Neural cell (in vitro differentiated cells): ENCODE data around the gene MRPL32. TPM values are rescaled to one million over a fixed set of nuclear protein-coding genes. Genes with fewer than 3 reads are reported as not detected.
"Not testable (repeated sequence)": the region's sequence is repeated elsewhere in the genome, so short reads cannot be mapped to it uniquely, and the experiment has no call there.

Source experiments
- H2AFZ ChIP-seq: fragments of 200-600, 300-800 bp; sonication (generic), shearing (Covaris generic); 2 replicates; pipeline ENCODE4 v1.6.0; 2014; ENCODE audit warnings: low read depth, mild to moderate bottlenecking, antibody characterized with exemption, low read length, moderate library complexity
- H3F3A ChIP-seq: fragments of 200-600 bp; shearing (Covaris generic); 2 replicates; pipeline ENCODE4 v1.6.1; 2016; ENCODE audit warnings: mild to moderate bottlenecking, moderate library complexity, mixed read lengths, antibody characterized with exemption, low read length; ENCODE audit not compliant: insufficient read depth, poor library complexity, severe bottlenecking
- H3K27ac ChIP-seq: fragments of 200-600, 300-800 bp; sonication (generic), shearing (Covaris generic); 2 replicates; pipeline ENCODE4 v1.5.1; 2014; ENCODE audit warnings: mild to moderate bottlenecking, low read length, moderate library complexity
- H3K27me3 ChIP-seq: fragments of 300-800, 200-600 bp; sonication (generic), shearing (Covaris generic); 2 replicates; pipeline ENCODE4 v1.6.0; 2014; ENCODE audit warnings: mild to moderate bottlenecking, low read depth, low read length, moderate library complexity; ENCODE audit not compliant: insufficient read depth
- H3K36me3 ChIP-seq: fragments of 300-800, 200-600 bp; sonication (generic), shearing (Covaris generic); 2 replicates; pipeline ENCODE4 v1.5.1; 2014; ENCODE audit warnings: mild to moderate bottlenecking, antibody characterized with exemption, low read length, moderate library complexity; ENCODE audit not compliant: insufficient read depth
- H3K4me2 ChIP-seq: fragments of 300-800, 200-600 bp; sonication (generic), shearing (Covaris generic); 2 replicates; pipeline ENCODE4 v1.6.0; 2014; ENCODE audit warnings: mild to moderate bottlenecking, low read length
- H3K4me3 ChIP-seq: fragments of 300-800, 200-600 bp; sonication (generic), shearing (Covaris generic); 2 replicates; pipeline ENCODE4 v1.5.1; 2014; ENCODE audit warnings: mild to moderate bottlenecking, low read length, moderate library complexity
- H3K79me2 ChIP-seq: fragments of 200-600 bp; shearing (Covaris generic); replicated peaks from 2 replicates; pipeline ENCODE4 v1.6.0; 2014; ENCODE audit warnings: mild to moderate bottlenecking, low read length, moderate library complexity; ENCODE audit not compliant: insufficient read depth
- H3K9ac ChIP-seq: fragments of 300-800, 200-600 bp; sonication (generic), shearing (Covaris generic); 2 replicates; pipeline ENCODE4 v1.6.1; 2016; ENCODE audit warnings: mild to moderate bottlenecking, low read length, mixed read lengths
- H3K9me2 ChIP-seq: fragments of 200-600 bp; shearing (Covaris generic); 2 replicates; pipeline ENCODE4 v1.6.1; 2016; ENCODE audit warnings: mild to moderate bottlenecking, low read length, mixed read lengths; ENCODE audit not compliant: insufficient read depth
- H3K9me3 ChIP-seq: fragments of 200-600, 300-800 bp; sonication (generic), shearing (Covaris generic); 2 replicates; pipeline ENCODE4 v1.6.1; 2016; ENCODE audit warnings: mild to moderate bottlenecking, mixed run types, low read length, moderate library complexity, mixed read lengths
- H4K20me1 ChIP-seq: fragments of 200-600 bp; shearing (Covaris generic); 2 replicates; pipeline ENCODE4 v1.6.1; 2016; ENCODE audit warnings: mild to moderate bottlenecking, mixed run types; ENCODE audit not compliant: insufficient read depth
- CTCF ChIP-seq: fragments of 450-650 bp; IDR thresholded peaks from 2 replicates; pipeline ENCODE4 v1.5.1; 2014; ENCODE audit warnings: antibody characterized with exemption, mild to moderate bottlenecking, moderate library complexity; ENCODE audit not compliant: poor library complexity, severe bottlenecking
- EP300 ChIP-seq: fragments of 450-650 bp; conservative IDR thresholded peaks from 2 replicates; pipeline ENCODE4 v1.6.1; 2014; ENCODE audit warnings: antibody characterized with exemption, mild to moderate bottlenecking, moderate library complexity; ENCODE audit not compliant: poor library complexity, severe bottlenecking
- EZH2 ChIP-seq: fragments of 200-600, 300-800 bp; shearing (Covaris generic), sonication (generic); IDR thresholded peaks from 2 replicates; pipeline ENCODE4 v1.6.1; 2014; ENCODE audit warnings: antibody characterized with exemption, low read length, borderline replicate concordance, mild to moderate bottlenecking; ENCODE audit not compliant: insufficient read depth, poor library complexity, severe bottlenecking
- MXI1 ChIP-seq: fragments of 450-650 bp; conservative IDR thresholded peaks from 2 replicates; pipeline ENCODE4 v1.6.1; 2014; ENCODE audit warnings: antibody characterized with exemption, mild to moderate bottlenecking; ENCODE audit not compliant: poor library complexity, severe bottlenecking
- POLR2AphosphoS5 ChIP-seq: IDR thresholded peaks from 2 replicates; pipeline ENCODE4 v1.6.1; 2012
- RAD21 ChIP-seq: fragments of 450-650 bp; conservative IDR thresholded peaks from 2 replicates; pipeline ENCODE4 v1.6.1; 2014; ENCODE audit warnings: antibody characterized with exemption, mild to moderate bottlenecking, moderate library complexity
- REST ChIP-seq: IDR thresholded peaks from 2 replicates; pipeline ENCODE4 v1.6.1; 2012; ENCODE audit warnings: borderline replicate concordance
- SMC3 ChIP-seq: fragments of 450-650 bp; conservative IDR thresholded peaks from 2 replicates; pipeline ENCODE4 v1.6.1; 2014; ENCODE audit warnings: antibody characterized with exemption, mild to moderate bottlenecking, moderate library complexity; ENCODE audit not compliant: poor library complexity
- TAF1 ChIP-seq: IDR thresholded peaks from 2 replicates; pipeline ENCODE4 v1.6.1; 2012; ENCODE audit warnings: low read depth
- polyA minus RNA-seq: library from RNA; depleted of rRNA, polyadenylated mRNA; stranded (reverse); fragments of >200 nt; gene quantifications from 2 replicates; pipeline ENCODE4 v1.2.3, GENCODE V29; 2014
- polyA plus RNA-seq: library from polyadenylated mRNA; depleted of rRNA; stranded (reverse); fragments of >200 nt; gene quantifications from 2 replicates; pipeline ENCODE4 v1.2.3, GENCODE V29; 2014

Gene MRPL32
- polyA plus RNA-seq = 186 and 193 TPM in 2 replicates
- 56.5 and 74.1 TPM in 2 replicates for polyA minus RNA-seq

- no peaks in the 10 kb centered on the region for H3K27me3 ChIP-seq
- H3K79me2 ChIP-seq = peaks cover 67% of the 10 kb centered on the region
- H3K9ac ChIP-seq = peak within 1 kb of the TSS; percentile 81
- H3F3A ChIP-seq = no peaks in the 10 kb centered on the region
- no peaks in the 10 kb centered on the region for H4K20me1 ChIP-seq
- H3K4me2 ChIP-seq = peak within 1 kb of the TSS; percentile 68
- no peaks in the 10 kb centered on the region for H3K9me3 ChIP-seq
- peak within 1 kb of the TSS; percentile 96 for H2AFZ ChIP-seq
- no peaks in the 10 kb centered on the region for H3K9me2 ChIP-seq
- H3K4me3 ChIP-seq = peak within 1 kb of the TSS; percentile 78
- TF ChIP-seq CTCF (peak; percentile 10), EP300 (no peak), REST (peak; percentile 74), RAD21 (no peak), SMC3 (peak; percentile 2), EZH2 (no peak), POLR2AphosphoS5 (peak; percentile 87), TAF1 (peak; percentile 97), MXI1 (peak; percentile 99)
- peaks cover 9% of the 10 kb centered on the region for H3K36me3 ChIP-seq
- H3K27ac ChIP-seq = peak within 1 kb of the TSS; percentile 76
These were observed at the start of gene MRPL32, which contains the start of gene PSMA2 for GRCh38 chr7:42931834-42932651. TSS of gene MRPL32 (plus strand) at chr7:42932376. CDS start at chr7:42932387, 11 bp downstream. TSS of gene PSMA2 (minus strand) at chr7:42932174. CDS start at chr7:42932158, 16 bp downstream.

GRCh38 chr7:42883950-42884349, 48.2 kb upstream of the MRPL32 start:
- Histone ChIP-seq H3K4me3 (no peak overlapping the region), H3K9me3 (no peaks in the 10 kb centered on the region), H3K36me3 (no peaks in the 10 kb centered on the region), H2AFZ (no peak overlapping the region), H3K27ac (no peak overlapping the region), H3K9ac (no peak overlapping the region), H3F3A (no peaks in the 10 kb centered on the region), H4K20me1 (no peaks in the 10 kb centered on the region), H3K27me3 (peaks cover 11% of the 10 kb centered on the region), H3K9me2 (no peaks in the 10 kb centered on the region), H3K79me2 (no peaks in the 10 kb centered on the region), H3K4me2 (no peak overlapping the region)
- TF ChIP-seq REST (no peak), SMC3 (no peak), POLR2AphosphoS5 (no peak), RAD21 (no peak), EP300 (no peak), CTCF (no peak), EZH2 (no peak)

GRCh38 chr7:42885183-42885582, 47.0 kb upstream of the MRPL32 start:
- not testable (repeated sequence) for H3K27ac ChIP-seq, H2AFZ ChIP-seq, H3K9me3 ChIP-seq, H3K79me2 ChIP-seq, H3K36me3 ChIP-seq, H4K20me1 ChIP-seq, H3K9ac ChIP-seq, H3K4me2 ChIP-seq, H3K9me2 ChIP-seq, H3K4me3 ChIP-seq, H3F3A ChIP-seq
- peaks cover 13% of the 10 kb centered on the region for H3K27me3 ChIP-seq
